Large intestine (tissue), 3 donors: ENCODE results near the gene INTS11. TPM values are rescaled to one million over a fixed set of nuclear protein-coding genes. Genes with fewer than 3 reads are reported as not detected.

Source experiments
- DNase-seq, 2 donors: peaks; one replicate each; pipeline versions ENCODE4 v3.0.0 to v3.0.0-alpha.2; 2013
- H3K27ac ChIP-seq: one replicate; pipeline ENCODE4 v1.5.1; 2013; ENCODE audit warnings: low read length
- H3K27me3 ChIP-seq: 2 replicates; pipeline ENCODE4 v1.6.1; 2013; ENCODE audit warnings: low read length; ENCODE audit not compliant: control insufficient read depth, insufficient read depth
- H3K36me3 ChIP-seq: 2 replicates; pipeline ENCODE4 v1.6.1; 2013; ENCODE audit warnings: low read length; ENCODE audit not compliant: control insufficient read depth, insufficient read depth
- H3K4me1 ChIP-seq: one replicate; pipeline ENCODE4 v1.6.1; 2013; ENCODE audit warnings: low read length; ENCODE audit not compliant: control insufficient read depth, insufficient read depth
- H3K4me3 ChIP-seq: one replicate; pipeline ENCODE4 v1.5.1; 2013; ENCODE audit warnings: low read length
- H3K9me3 ChIP-seq: one replicate; pipeline ENCODE4 v1.6.1; 2013; ENCODE audit warnings: mild to moderate bottlenecking, low read depth, low read length, moderate library complexity; ENCODE audit not compliant: control insufficient read depth
- WGBS: methylation state at CpG from one replicate; pipeline ENCODE4 v1.1.5; 2013; ENCODE audit warnings: low lambda C conversion rate; ENCODE audit not compliant: insufficient coverage; 5-methylcytosine and 5-hydroxymethylcytosine counted together
- polyA plus RNA-seq: library from polyadenylated mRNA; unstranded; fragments of 120-200 nt; gene quantifications from one replicate; pipeline ENCODE4 v1.2.1, GENCODE V29; 2013

The INTS11 gene
- polyA plus RNA-seq, 1 donor = 147 TPM

DNA sequence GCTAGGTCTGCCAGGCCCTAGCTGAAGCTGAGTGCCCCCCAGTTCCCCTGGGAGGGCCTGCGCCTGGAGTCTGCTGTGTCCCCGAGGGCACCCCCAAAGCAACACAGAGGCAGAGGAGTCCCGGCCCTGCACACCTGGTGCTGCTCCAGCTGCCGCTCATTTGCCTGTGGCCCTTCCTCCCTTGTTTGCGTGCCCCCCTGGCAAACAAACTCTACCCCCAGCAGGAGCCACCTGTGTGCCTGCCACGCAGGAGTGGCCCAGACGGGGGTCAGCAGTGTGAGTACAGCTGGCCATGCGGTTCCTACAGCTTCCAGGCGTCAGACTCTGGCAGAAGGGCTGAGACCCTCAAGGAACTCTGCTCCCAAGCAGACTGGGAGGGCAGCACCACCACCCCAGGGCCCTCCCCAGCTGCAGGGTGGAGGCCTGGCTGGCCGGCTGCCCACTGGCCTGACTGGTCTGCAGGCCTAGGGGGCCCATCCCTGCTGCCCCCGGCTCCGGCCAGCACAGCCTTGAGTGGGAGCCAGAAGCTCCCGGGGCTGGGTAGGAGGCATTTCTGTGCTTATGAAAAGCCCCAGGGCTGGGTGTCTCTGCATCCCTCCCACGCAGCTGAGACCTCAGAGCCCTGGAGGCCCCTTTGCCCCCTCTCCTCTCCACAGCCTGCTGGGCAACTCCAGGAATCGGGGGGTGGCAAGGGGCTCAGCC, 6.1 kb upstream of the INTS11 start:
- WGBS = no CpG with 5 or more reads among the region's 15 CpGs
- no peaks in the 10 kb centered on the region for H3K27me3 ChIP-seq
- no peak overlapping the region for H3K4me3 ChIP-seq
- H3K36me3 ChIP-seq = peaks cover 29% of the 10 kb centered on the region
- H3K27ac ChIP-seq = no peak overlapping the region
- peaks cover 13% of the 10 kb centered on the region for H3K9me3 ChIP-seq
- no peak for DNase-seq
- peaks cover 26% of the 10 kb centered on the region for H3K4me1 ChIP-seq

GRCh38 chr1:1329304-1330210, 5.1 kb upstream of the INTS11 start:
- no peaks in the 10 kb centered on the region for H3K27me3 ChIP-seq
- peaks cover 30% of the 10 kb centered on the region for H3K4me1 ChIP-seq
- no peak overlapping the region for H3K27ac ChIP-seq
- no peak overlapping the region for H3K4me3 ChIP-seq
- H3K9me3 ChIP-seq = peaks cover 13% of the 10 kb centered on the region
- WGBS = no CpG with 5 or more reads among the region's 58 CpGs
- no peak for DNase-seq
- H3K36me3 ChIP-seq = peaks cover 24% of the 10 kb centered on the region

- WGBS = no CpG with 5 or more reads among the region's 15 CpGs
- H3K36me3 ChIP-seq = peaks cover 24% of the 10 kb centered on the region
- H3K4me1 ChIP-seq = peaks cover 30% of the 10 kb centered on the region
- H3K27ac ChIP-seq = no peak overlapping the region
- no peaks in the 10 kb centered on the region for H3K27me3 ChIP-seq
- DNase-seq = no peak
- peaks cover 10% of the 10 kb centered on the region for H3K9me3 ChIP-seq
- no peak overlapping the region for H3K4me3 ChIP-seq
Observed at GRCh38 chr1:1328254-1328653, 3.8 kb upstream of the INTS11 start.

DNA sequence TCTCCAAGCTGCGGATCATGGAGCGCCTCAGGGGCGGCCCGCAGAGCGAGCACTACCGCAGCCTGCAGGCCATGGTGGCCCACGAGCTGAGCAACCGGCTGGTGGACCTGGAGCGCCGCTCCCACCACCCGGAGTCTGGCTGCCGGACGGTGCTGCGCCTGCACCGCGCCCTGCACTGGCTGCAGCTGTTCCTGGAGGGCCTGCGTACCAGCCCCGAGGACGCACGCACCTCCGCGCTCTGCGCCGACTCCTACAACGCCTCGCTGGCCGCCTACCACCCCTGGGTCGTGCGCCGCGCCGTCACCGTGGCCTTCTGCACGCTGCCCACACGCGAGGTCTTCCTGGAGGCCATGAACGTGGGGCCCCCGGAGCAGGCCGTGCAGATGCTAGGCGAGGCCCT, 2.8 kb upstream of the INTS11 start:
- WGBS = 100% methylated on average over 3 of the region's 40 CpGs
- H3K9me3 ChIP-seq = peaks cover 10% of the 10 kb centered on the region
- DNase-seq = no peak
- no peak overlapping the region for H3K4me3 ChIP-seq
- H3K4me1 ChIP-seq = peaks cover 32% of the 10 kb centered on the region
- peaks cover 24% of the 10 kb centered on the region for H3K36me3 ChIP-seq
- no peaks in the 10 kb centered on the region for H3K27me3 ChIP-seq
- H3K27ac ChIP-seq = no peak overlapping the region

GRCh38 chr1:1326075-1326605, 1.7 kb upstream of the INTS11 start:
- Histone ChIP-seq H3K36me3 (peaks cover 34% of the 10 kb centered on the region), H3K4me3 (peak overlapping the region; percentile 79), H3K4me1 (peaks cover 30% of the 10 kb centered on the region), H3K27ac (no peak overlapping the region), H3K9me3 (peaks cover 10% of the 10 kb centered on the region), H3K27me3 (no peaks in the 10 kb centered on the region)
- no CpG with 5 or more reads among the region's 8 CpGs for WGBS
- no peak for DNase-seq

- no peak for DNase-seq
- H3K4me3 ChIP-seq = peak overlapping the region; percentile 79
- H3K27me3 ChIP-seq = no peaks in the 10 kb centered on the region
- peak overlapping the region; percentile 69 for H3K27ac ChIP-seq
- H3K9me3 ChIP-seq = peaks cover 4% of the 10 kb centered on the region
- H3K4me1 ChIP-seq = peaks cover 23% of the 10 kb centered on the region
- WGBS = no CpG with 5 or more reads among the region's 16 CpGs
- H3K36me3 ChIP-seq = peaks cover 41% of the 10 kb centered on the region
Observed at GRCh38 chr1:1325288-1326074, 1.0 kb upstream of the INTS11 start.

DNA sequence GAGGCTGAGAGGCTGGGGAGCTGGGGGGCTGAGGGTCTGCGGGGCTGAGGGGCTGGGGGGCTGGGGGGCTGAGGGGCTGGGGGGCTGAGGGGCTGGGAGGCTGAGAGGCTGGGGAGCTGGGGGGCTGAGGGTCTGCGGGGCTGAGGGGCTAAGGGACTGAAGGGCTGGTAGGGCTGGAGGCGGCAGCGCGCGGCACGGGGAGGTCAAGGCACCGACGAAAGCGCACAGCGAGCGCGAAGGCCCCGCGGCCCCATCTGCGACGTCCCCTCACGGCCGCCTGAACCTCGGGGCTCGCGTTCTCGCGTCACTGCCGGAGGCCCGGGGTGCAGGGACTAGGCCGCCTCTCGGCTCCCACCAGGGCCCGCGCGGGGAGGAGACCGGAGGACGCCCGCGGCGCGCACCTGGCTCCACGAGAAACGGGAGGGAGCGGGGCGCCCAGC, 356 bp downstream of the INTS11 start:
- Histone ChIP-seq H3K9me3 (no peaks in the 10 kb centered on the region), H3K4me3 (peak overlapping the region; percentile 64), H3K27ac (peak overlapping the region; percentile 53), H3K27me3 (no peaks in the 10 kb centered on the region), H3K36me3 (peaks cover 54% of the 10 kb centered on the region), H3K4me1 (peaks cover 17% of the 10 kb centered on the region)
- no peak for DNase-seq
- WGBS = no CpG with 5 or more reads among the region's 41 CpGs

DNA sequence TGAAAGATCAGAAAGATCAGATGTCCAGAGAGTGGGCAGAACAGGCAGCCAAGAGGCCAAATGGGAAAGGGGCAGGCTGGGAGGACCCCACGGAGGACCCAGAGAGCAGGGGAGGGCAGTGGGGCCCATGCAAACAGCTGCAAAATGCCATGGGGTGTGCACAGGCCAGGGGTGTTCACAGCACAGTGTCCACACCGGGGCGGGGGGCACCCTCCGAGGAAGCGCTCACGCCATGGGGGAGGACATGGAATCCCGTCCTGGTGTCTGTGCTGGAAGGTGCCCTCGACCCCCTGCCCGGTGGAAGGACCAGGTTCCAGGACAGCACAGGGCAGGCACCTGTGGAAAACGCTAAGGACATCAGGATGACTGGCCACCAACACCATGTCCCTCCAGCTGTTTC, 1.5 kb downstream of the INTS11 start:
- no peak for DNase-seq
- H3K9me3 ChIP-seq = no peaks in the 10 kb centered on the region
- H3K27me3 ChIP-seq = no peaks in the 10 kb centered on the region
- H3K4me3 ChIP-seq = no peak overlapping the region
- no CpG with 5 or more reads among the region's 10 CpGs for WGBS
- H3K27ac ChIP-seq = no peak overlapping the region
- H3K4me1 ChIP-seq = peaks cover 17% of the 10 kb centered on the region
- H3K36me3 ChIP-seq = peaks cover 53% of the 10 kb centered on the region

DNA sequence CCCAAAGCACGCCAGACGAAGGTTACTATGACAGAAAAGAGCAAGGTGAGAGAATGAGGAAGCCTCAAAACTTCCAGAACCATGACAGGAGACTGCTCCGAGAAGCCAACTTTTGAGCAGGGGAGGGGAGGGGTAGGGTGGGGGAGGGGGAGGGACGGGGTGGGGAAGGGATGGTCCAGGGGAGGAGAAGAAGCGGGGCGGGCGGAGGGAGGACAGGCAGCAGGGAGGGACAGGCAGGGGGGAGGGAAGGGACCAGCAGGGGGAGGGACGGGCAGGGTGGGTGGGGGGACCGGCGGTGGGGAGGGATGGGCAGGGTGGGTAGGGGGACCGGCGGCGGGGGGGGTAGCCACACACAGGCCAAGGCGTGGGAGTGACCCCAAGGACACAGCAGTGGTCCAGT, 2.0 kb downstream of the INTS11 start:
- Histone ChIP-seq H3K27ac (no peak overlapping the region), H3K27me3 (no peaks in the 10 kb centered on the region), H3K4me3 (no peak overlapping the region), H3K9me3 (no peaks in the 10 kb centered on the region), H3K4me1 (peaks cover 17% of the 10 kb centered on the region), H3K36me3 (peaks cover 50% of the 10 kb centered on the region)
- no CpG with 5 or more reads among the region's 14 CpGs for WGBS
- no peak for DNase-seq

GRCh38 chr1:1321477-1321876, 3.0 kb downstream of the INTS11 start:
- Histone ChIP-seq H3K27me3 (no peaks in the 10 kb centered on the region), H3K36me3 (peaks cover 46% of the 10 kb centered on the region), H3K4me3 (no peak overlapping the region), H3K4me1 (peaks cover 16% of the 10 kb centered on the region), H3K27ac (no peak overlapping the region), H3K9me3 (no peaks in the 10 kb centered on the region)
- DNase-seq = no peak
- WGBS = no CpG with 5 or more reads among the region's 8 CpGs
